Gastrocnemius medialis (tissue), 4 donors: Measurements from ENCODE around the gene GPR173. TPM values are rescaled to one million over a fixed set of nuclear protein-coding genes. Genes with fewer than 3 reads are reported as not detected.

Source experiments
- ATAC-seq, 2 donors: fragments of 150-250 bp; one replicate each; pipeline ENCODE4 v1.9.1; 2016
- DNase-seq, 2 donors: peaks; one replicate each; pipeline ENCODE4 v3.0.0-alpha.2; 2019
- H3K27ac ChIP-seq, 4 donors: fragments of 200-600 bp; sonication (generic); 1 replicate in 1 of 4; 2 replicates in 3 of 4; pipeline ENCODE4 v1.5.1; 2016 to 2018; ENCODE audit warnings: mild to moderate bottlenecking in 2 of 4, moderate library complexity in 1 of 4
- H3K27me3 ChIP-seq, 3 donors: fragments of 200-600 bp; sonication (generic) in 2 of 3; 1 replicate in 1 of 3; 2 replicates in 2 of 3; pipeline versions ENCODE4 v1.5.1 to v1.6.0; 2016 to 2019; ENCODE audit warnings: mild to moderate bottlenecking in 1 of 3, moderate library complexity in 1 of 3
- H3K36me3 ChIP-seq, 2 donors: fragments of 200-600 bp; sonication (generic) in 1 of 2; one replicate each; pipeline ENCODE4 v1.5.1; 2017 to 2018
- H3K4me1 ChIP-seq, 2 donors: fragments of 200-600 bp; sonication (generic) in 1 of 2; one replicate each; pipeline ENCODE4 v1.5.1; 2016 to 2017; ENCODE audit warnings: mild to moderate bottlenecking in 2 of 2
- H3K4me3 ChIP-seq, 4 donors: fragments of 200-600 bp; sonication (generic) in 3 of 4; 1 replicate in 1 of 4; 2 replicates in 3 of 4; pipeline ENCODE4 v1.5.1; 2016 to 2019; ENCODE audit warnings: mild to moderate bottlenecking in 2 of 4
- H3K9me3 ChIP-seq, 3 donors: fragments of 200-600 bp; sonication (generic) in 2 of 3; 1 replicate in 1 of 3; 2 replicates in 2 of 3; pipeline ENCODE4 v1.5.1; 2016 to 2019
- CTCF ChIP-seq, 5 experiments: fragments of 450-650 bp in 3 of 5; fragments of 200-600 bp in 2 of 5; sonication (generic) in 2 of 5; IDR thresholded peaks in 4 of 5; conservative IDR thresholded peaks in 1 of 5; 1 replicate in 4 of 5; 2 replicates in 1 of 5; pipeline ENCODE4 v1.5.1; 2016 to 2019; ENCODE audit warnings: antibody characterized with exemption in 5 of 5, mild to moderate bottlenecking in 3 of 5, moderate library complexity in 3 of 5
- POLR2A ChIP-seq, 2 donors: fragments of 450-650 bp; IDR thresholded peaks; one replicate each; pipeline ENCODE4 v1.6.1; 2017; ENCODE audit warnings: antibody characterized with exemption in 2 of 2, mild to moderate bottlenecking in 2 of 2, moderate library complexity in 2 of 2
- in situ Hi-C, 4 donors: fragments of 200-750 bp; cut with MboI; loops; one replicate each; pipeline versions ENCODE4 v1.15.0 to v1.8.0; 2017; ENCODE audit warnings: low sequenced_read_pairs in 4 of 4
- intact Hi-C: fragments of 100-400 bp; cut with DNase I; formaldehyde crosslinking; loops from one replicate; pipeline ENCODE4 v1.15.1; 2023; ENCODE audit warnings: low total_unique reads
- total RNA-seq, 4 donors: library from RNA; depleted of rRNA; stranded (reverse); fragments of >200 nt; gene quantifications; one replicate each; pipeline versions ENCODE4 v1.1.0 to v1.2.3, GENCODE V29; 2016

GPR173 gene
- total RNA-seq, 4 donors from 2014 or later = 0.07 to 0.31 (median 0.10) TPM; not detected in 1

- TF ChIP-seq CTCF (IDR thresholded peaks at IDR 0.05 in 4 of 5, conservative IDR thresholded peaks at IDR 0.05 in 1 of 5) (no peak), POLR2A (IDR thresholded peaks at IDR 0.05) (no peak)
- Histone ChIP-seq H3K4me3 (no peak overlapping the region), H3K9me3 (no peaks in the 10 kb centered on the region), H3K4me1 (peaks cover 0 to 6% of the 10 kb centered on the region in 2 donors), H3K36me3 (no peaks in the 10 kb centered on the region), H3K27ac (peak overlapping the region; percentile 57 to 80 (median 68)), H3K27me3 (no peaks in the 10 kb centered on the region)
- intact Hi-C loops = no loop called here
- DNase-seq (no peak), ATAC-seq (no peak)
- in situ Hi-C loops = loop anchor here in 1 of 4 donors (25.0 kb wide), 1 partner anchor 97 kb away; no protein-coding TSS in a partner anchor
Measured at GRCh38 chrX:53114864-53115549, 66.4 kb downstream of the GPR173 start.

GRCh38 chrX:53115550-53115874, 66.9 kb downstream of the GPR173 start:
- Histone ChIP-seq H3K27me3 (no peaks in the 10 kb centered on the region), H3K27ac (peak overlapping the region; percentile 57 to 80 (median 68)), H3K9me3 (no peaks in the 10 kb centered on the region), H3K36me3 (no peaks in the 10 kb centered on the region), H3K4me3 (no peak overlapping the region), H3K4me1 (peaks cover 0 to 6% of the 10 kb centered on the region in 2 donors)
- intact Hi-C loops = no loop called here
- peak in 1 of 2 donors; percentile 12 for ATAC-seq
- in situ Hi-C loops = loop anchor here in 1 of 4 donors (25.0 kb wide), 1 partner anchor 97 kb away; no protein-coding TSS in a partner anchor
- no peak for TF ChIP-seq CTCF (IDR thresholded peaks at IDR 0.05 in 4 of 5, conservative IDR thresholded peaks at IDR 0.05 in 1 of 5)
- no peak for TF ChIP-seq POLR2A (IDR thresholded peaks at IDR 0.05)
- DNase-seq = no peak

GRCh38 chrX:53116101-53116500, 67.5 kb downstream of the GPR173 start:
- in situ Hi-C loops (loop anchor here in 1 of 4 donors (25.0 kb wide), 1 partner anchor 96 kb away; no protein-coding TSS in a partner anchor), intact Hi-C loops (no loop called here)
- DNase-seq (peak in 1 of 2 donors; percentile 22), ATAC-seq (peak; percentile 76 to 93)
- H3K27ac ChIP-seq = peak overlapping the region; percentile 57 to 80 (median 68)
- peaks cover 0 to 6% of the 10 kb centered on the region in 2 donors for H3K4me1 ChIP-seq
- H3K4me3 ChIP-seq = peak overlapping the region in 1 of 4 donors; percentile 29
- no peak for TF ChIP-seq CTCF (IDR thresholded peaks at IDR 0.05 in 4 of 5, conservative IDR thresholded peaks at IDR 0.05 in 1 of 5)
- no peak for TF ChIP-seq POLR2A (IDR thresholded peaks at IDR 0.05)
- H3K36me3 ChIP-seq = no peaks in the 10 kb centered on the region
- H3K27me3 ChIP-seq = no peaks in the 10 kb centered on the region
- no peaks in the 10 kb centered on the region for H3K9me3 ChIP-seq

- H3K27me3 ChIP-seq = peaks cover 0 to 2% (median 0%) of the 10 kb centered on the region in 3 donors
- ATAC-seq (no peak), DNase-seq (no peak)
- peaks cover 0 to 2% (median 0%) of the 10 kb centered on the region in 3 donors for H3K9me3 ChIP-seq
- H3K4me3 ChIP-seq = no peak overlapping the region
- intact Hi-C loops = no loop called here
- H3K27ac ChIP-seq = no peak overlapping the region
- in situ Hi-C loops = loop anchor here in 1 of 4 donors (25.0 kb wide), 1 partner anchor 90 kb away; no protein-coding TSS in a partner anchor
- H3K36me3 ChIP-seq = no peaks in the 10 kb centered on the region
- TF ChIP-seq CTCF (IDR thresholded peaks at IDR 0.05 in 4 of 5, conservative IDR thresholded peaks at IDR 0.05 in 1 of 5) (no peak), POLR2A (IDR thresholded peaks at IDR 0.05) (no peak)
- peaks cover 0 to 8% of the 10 kb centered on the region in 2 donors for H3K4me1 ChIP-seq
Measured at GRCh38 chrX:53122013-53122412, 73.4 kb downstream of the GPR173 start.
